WTC11 (cell line): Measurements from ENCODE around the gene IRF3.

Experiments
- CREB1 ChIP-seq: sonication (generic); formaldehyde crosslinking; IDR thresholded peaks from 2 replicates; pipeline ENCODE4 v1.8.0; 2023; ENCODE audit warnings: mild to moderate bottlenecking, missing genetic modification reagents
- ESRRA ChIP-seq: sonication (generic); formaldehyde crosslinking; IDR thresholded peaks from 2 replicates; pipeline ENCODE4 v1.8.1; 2022; ENCODE audit warnings: mild to moderate bottlenecking, missing genetic modification reagents, borderline replicate concordance
- MYBL2 ChIP-seq: sonication (generic); formaldehyde crosslinking; IDR thresholded peaks from 2 replicates; pipeline ENCODE4 v1.8.1; 2023; ENCODE audit warnings: mild to moderate bottlenecking, moderate library complexity, missing genetic modification reagents
- NR2C2 ChIP-seq: sonication (generic); formaldehyde crosslinking; IDR thresholded peaks from 2 replicates; pipeline ENCODE4 v1.8.0; 2022; ENCODE audit warnings: mild to moderate bottlenecking, missing genetic modification reagents
- SMAD4 ChIP-seq: sonication (generic); formaldehyde crosslinking; IDR thresholded peaks from 2 replicates; pipeline ENCODE4 v1.8.0; 2022; ENCODE audit warnings: mild to moderate bottlenecking, missing genetic modification reagents
- ZNF232 ChIP-seq: sonication (generic); formaldehyde crosslinking; IDR thresholded peaks from 2 replicates; pipeline ENCODE4 v1.8.0; 2022; ENCODE audit warnings: mild to moderate bottlenecking, missing genetic modification reagents
- TF ChIP-seq, protein P1 (sequence below): fragments of 200-600 bp; IDR thresholded peaks from 2 replicates; pipeline ENCODE4 v1.8.0; 2022; ENCODE audit warnings: antibody characterized with exemption
- TF ChIP-seq, protein P2 (sequence below): sonication (generic); formaldehyde crosslinking; IDR thresholded peaks from 2 replicates; pipeline ENCODE4 v1.8.1; 2023; ENCODE audit warnings: mild to moderate bottlenecking, moderate library complexity, missing genetic modification reagents
- TF ChIP-seq, protein P3 (sequence below): sonication (generic); formaldehyde crosslinking; IDR thresholded peaks from 2 replicates; pipeline ENCODE4 v1.8.0; 2022; ENCODE audit warnings: mild to moderate bottlenecking, missing genetic modification reagents
- TF ChIP-seq, protein P4 (sequence below): sonication (generic); formaldehyde crosslinking; conservative IDR thresholded peaks from 2 replicates; pipeline ENCODE4 v1.8.1; 2023; ENCODE audit warnings: mild to moderate bottlenecking, low read depth, missing genetic modification reagents, moderate library complexity
- TF ChIP-seq, protein P5 (sequence below): sonication (generic); formaldehyde crosslinking; IDR thresholded peaks from 2 replicates; pipeline ENCODE4 v1.8.0; 2023; ENCODE audit warnings: missing genetic modification reagents, mild to moderate bottlenecking, borderline replicate concordance

DNA sequence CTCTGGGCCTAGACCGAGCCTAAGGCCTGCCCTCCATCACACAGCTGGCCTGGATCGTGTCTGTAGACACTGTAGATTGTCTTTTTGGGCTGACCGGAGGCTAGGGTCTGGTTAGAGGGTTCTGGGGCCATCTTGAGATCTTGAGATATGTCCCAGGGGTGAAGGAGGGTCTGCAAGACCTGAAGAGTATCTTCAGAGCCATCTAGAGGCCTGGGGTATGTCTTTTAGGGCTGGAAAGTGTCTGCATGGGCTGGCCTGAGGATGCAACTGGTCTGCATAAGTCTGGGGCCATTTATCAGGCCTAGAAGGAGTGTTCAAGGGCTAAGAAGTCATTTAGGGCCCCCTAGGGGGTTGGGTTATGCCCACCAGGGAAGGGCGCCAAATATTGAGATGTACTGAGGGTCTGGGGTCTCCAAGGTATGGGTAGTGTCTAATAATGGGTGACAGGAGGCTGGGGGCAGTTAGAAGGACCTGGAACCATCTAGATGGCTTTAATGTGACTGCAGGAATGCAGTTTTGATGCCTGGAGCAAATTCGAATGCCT is 23.1 kb downstream of the IRF3 start:
- TF ChIP-seq, protein P1, sequence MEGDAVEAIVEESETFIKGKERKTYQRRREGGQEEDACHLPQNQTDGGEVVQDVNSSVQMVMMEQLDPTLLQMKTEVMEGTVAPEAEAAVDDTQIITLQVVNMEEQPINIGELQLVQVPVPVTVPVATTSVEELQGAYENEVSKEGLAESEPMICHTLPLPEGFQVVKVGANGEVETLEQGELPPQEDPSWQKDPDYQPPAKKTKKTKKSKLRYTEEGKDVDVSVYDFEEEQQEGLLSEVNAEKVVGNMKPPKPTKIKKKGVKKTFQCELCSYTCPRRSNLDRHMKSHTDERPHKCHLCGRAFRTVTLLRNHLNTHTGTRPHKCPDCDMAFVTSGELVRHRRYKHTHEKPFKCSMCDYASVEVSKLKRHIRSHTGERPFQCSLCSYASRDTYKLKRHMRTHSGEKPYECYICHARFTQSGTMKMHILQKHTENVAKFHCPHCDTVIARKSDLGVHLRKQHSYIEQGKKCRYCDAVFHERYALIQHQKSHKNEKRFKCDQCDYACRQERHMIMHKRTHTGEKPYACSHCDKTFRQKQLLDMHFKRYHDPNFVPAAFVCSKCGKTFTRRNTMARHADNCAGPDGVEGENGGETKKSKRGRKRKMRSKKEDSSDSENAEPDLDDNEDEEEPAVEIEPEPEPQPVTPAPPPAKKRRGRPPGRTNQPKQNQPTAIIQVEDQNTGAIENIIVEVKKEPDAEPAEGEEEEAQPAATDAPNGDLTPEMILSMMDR, result no peak
- TF ChIP-seq CREB1 (CRISPR knock-in tag) (no peak), ZNF232 (CRISPR knock-in tag) (no peak), SMAD4 (CRISPR knock-in tag) (no peak), NR2C2 (CRISPR knock-in tag) (no peak), ESRRA (CRISPR knock-in tag) (no peak), MYBL2 (no peak)
- TF ChIP-seq, protein P2, sequence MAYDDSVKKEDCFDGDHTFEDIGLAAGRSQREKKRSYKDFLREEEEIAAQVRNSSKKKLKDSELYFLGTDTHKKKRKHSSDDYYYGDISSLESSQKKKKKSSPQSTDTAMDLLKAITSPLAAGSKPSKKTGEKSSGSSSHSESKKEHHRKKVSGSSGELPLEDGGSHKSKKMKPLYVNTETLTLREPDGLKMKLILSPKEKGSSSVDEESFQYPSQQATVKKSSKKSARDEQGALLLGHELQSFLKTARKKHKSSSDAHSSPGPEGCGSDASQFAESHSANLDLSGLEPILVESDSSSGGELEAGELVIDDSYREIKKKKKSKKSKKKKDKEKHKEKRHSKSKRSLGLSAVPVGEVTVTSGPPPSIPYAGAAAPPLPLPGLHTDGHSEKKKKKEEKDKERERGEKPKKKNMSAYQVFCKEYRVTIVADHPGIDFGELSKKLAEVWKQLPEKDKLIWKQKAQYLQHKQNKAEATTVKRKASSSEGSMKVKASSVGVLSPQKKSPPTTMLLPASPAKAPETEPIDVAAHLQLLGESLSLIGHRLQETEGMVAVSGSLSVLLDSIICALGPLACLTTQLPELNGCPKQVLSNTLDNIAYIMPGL, result no peak
- TF ChIP-seq, protein P3, sequence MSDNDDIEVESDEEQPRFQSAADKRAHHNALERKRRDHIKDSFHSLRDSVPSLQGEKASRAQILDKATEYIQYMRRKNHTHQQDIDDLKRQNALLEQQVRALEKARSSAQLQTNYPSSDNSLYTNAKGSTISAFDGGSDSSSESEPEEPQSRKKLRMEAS, result no peak
- TF ChIP-seq, protein P4, sequence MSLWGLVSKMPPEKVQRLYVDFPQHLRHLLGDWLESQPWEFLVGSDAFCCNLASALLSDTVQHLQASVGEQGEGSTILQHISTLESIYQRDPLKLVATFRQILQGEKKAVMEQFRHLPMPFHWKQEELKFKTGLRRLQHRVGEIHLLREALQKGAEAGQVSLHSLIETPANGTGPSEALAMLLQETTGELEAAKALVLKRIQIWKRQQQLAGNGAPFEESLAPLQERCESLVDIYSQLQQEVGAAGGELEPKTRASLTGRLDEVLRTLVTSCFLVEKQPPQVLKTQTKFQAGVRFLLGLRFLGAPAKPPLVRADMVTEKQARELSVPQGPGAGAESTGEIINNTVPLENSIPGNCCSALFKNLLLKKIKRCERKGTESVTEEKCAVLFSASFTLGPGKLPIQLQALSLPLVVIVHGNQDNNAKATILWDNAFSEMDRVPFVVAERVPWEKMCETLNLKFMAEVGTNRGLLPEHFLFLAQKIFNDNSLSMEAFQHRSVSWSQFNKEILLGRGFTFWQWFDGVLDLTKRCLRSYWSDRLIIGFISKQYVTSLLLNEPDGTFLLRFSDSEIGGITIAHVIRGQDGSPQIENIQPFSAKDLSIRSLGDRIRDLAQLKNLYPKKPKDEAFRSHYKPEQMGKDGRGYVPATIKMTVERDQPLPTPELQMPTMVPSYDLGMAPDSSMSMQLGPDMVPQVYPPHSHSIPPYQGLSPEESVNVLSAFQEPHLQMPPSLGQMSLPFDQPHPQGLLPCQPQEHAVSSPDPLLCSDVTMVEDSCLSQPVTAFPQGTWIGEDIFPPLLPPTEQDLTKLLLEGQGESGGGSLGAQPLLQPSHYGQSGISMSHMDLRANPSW, result no peak
- TF ChIP-seq, protein P5, sequence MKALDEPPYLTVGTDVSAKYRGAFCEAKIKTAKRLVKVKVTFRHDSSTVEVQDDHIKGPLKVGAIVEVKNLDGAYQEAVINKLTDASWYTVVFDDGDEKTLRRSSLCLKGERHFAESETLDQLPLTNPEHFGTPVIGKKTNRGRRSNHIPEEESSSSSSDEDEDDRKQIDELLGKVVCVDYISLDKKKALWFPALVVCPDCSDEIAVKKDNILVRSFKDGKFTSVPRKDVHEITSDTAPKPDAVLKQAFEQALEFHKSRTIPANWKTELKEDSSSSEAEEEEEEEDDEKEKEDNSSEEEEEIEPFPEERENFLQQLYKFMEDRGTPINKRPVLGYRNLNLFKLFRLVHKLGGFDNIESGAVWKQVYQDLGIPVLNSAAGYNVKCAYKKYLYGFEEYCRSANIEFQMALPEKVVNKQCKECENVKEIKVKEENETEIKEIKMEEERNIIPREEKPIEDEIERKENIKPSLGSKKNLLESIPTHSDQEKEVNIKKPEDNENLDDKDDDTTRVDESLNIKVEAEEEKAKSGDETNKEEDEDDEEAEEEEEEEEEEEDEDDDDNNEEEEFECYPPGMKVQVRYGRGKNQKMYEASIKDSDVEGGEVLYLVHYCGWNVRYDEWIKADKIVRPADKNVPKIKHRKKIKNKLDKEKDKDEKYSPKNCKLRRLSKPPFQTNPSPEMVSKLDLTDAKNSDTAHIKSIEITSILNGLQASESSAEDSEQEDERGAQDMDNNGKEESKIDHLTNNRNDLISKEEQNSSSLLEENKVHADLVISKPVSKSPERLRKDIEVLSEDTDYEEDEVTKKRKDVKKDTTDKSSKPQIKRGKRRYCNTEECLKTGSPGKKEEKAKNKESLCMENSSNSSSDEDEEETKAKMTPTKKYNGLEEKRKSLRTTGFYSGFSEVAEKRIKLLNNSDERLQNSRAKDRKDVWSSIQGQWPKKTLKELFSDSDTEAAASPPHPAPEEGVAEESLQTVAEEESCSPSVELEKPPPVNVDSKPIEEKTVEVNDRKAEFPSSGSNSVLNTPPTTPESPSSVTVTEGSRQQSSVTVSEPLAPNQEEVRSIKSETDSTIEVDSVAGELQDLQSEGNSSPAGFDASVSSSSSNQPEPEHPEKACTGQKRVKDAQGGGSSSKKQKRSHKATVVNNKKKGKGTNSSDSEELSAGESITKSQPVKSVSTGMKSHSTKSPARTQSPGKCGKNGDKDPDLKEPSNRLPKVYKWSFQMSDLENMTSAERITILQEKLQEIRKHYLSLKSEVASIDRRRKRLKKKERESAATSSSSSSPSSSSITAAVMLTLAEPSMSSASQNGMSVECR (CRISPR knock-in tag), result no peak
